ENCODE data around the gene SULT2B1.
A peak's percentile ranks its signal among the peaks of the same experiment; 100 is the strongest.
"Not testable (repeated sequence)": the region's sequence is repeated elsewhere in the genome, so short reads cannot be mapped to it uniquely, and the experiment has no call there.

SULT2B1 gene

GRCh38 chr19:48618916-48619691 is 67.1 kb downstream of the SULT2B1 start, which contains the start of the genes RPL18 and SPHK2:
RPL18 (minus strand) TSS chr19:48619178; CDS start chr19:48619143, 35 bp downstream.
SPHK2 (plus strand) TSS chr19:48619506; CDS start chr19:48620515, 1,009 bp downstream.
- DNase-seq (ENCODE audit: low read depth), result peak; percentile 88

- DNase-seq (ENCODE audit: low read depth), result no peak
Measured at GRCh38 chr19:48619692-48620585, 68.0 kb downstream of the SULT2B1 start.

GRCh38 chr19:48623556-48624066 is 71.6 kb downstream of the SULT2B1 start:
- no peak for DNase-seq (ENCODE audit: low read depth)

- DNase-seq (ENCODE audit: low read depth), result peak; percentile 87
Measured at GRCh38 chr19:48624067-48624594, 72.2 kb downstream of the SULT2B1 start.

GRCh38 chr19:48624791-48625723 is 73.1 kb downstream of the SULT2B1 start:
- DNase-seq (ENCODE audit: low read depth), result no peak

- no peak for DNase-seq (ENCODE audit: low read depth)
Measured at GRCh38 chr19:48625891-48626327, 73.9 kb downstream of the SULT2B1 start.

- no peak for DNase-seq (ENCODE audit: low read depth)
Measured at GRCh38 chr19:48627201-48627864, 75.4 kb downstream of the SULT2B1 start.

GRCh38 chr19:48627865-48628314 is 75.9 kb downstream of the SULT2B1 start:
- no peak for DNase-seq (ENCODE audit: low read depth)

GRCh38 chr19:48628486-48629296 is 76.7 kb downstream of the SULT2B1 start:
- DNase-seq (ENCODE audit: low read depth), result no peak

- DNase-seq (ENCODE audit: low read depth), result no peak
Measured at GRCh38 chr19:48629297-48629598, 77.3 kb downstream of the SULT2B1 start.

- DNase-seq (ENCODE audit: low read depth), result no peak
Measured at GRCh38 chr19:48629599-48630295, 77.8 kb downstream of the SULT2B1 start.

GRCh38 chr19:48630296-48631063 is 78.5 kb downstream of the SULT2B1 start:
- no peak for DNase-seq (ENCODE audit: low read depth)

- no peak for DNase-seq (ENCODE audit: low read depth)
Measured at GRCh38 chr19:48631225-48631624, 79.3 kb downstream of the SULT2B1 start.

- DNase-seq (ENCODE audit: low read depth), result not testable (repeated sequence)
Measured at GRCh38 chr19:48632286-48632685, 80.3 kb downstream of the SULT2B1 start.

- no peak for DNase-seq (ENCODE audit: low read depth)
Measured at GRCh38 chr19:48632692-48633147, 80.7 kb downstream of the SULT2B1 start.

- DNase-seq (ENCODE audit: low read depth), result no peak
Measured at GRCh38 chr19:48633148-48634035, 81.4 kb downstream of the SULT2B1 start.

- no peak for DNase-seq (ENCODE audit: low read depth)
Measured at GRCh38 chr19:48634036-48634342, 82.0 kb downstream of the SULT2B1 start.
